KMS-11 (cell line): ENCODE measurements around the gene GREM2.

ENCODE experiments used
- H2AFZ ChIP-seq: fragments of 200-600 bp; sonication (generic); 2 replicates; pipeline ENCODE4 v1.6.1; 2016; ENCODE audit warnings: antibody characterized with exemption, mixed run types, low read depth
- H3K27ac ChIP-seq: fragments of 200-600 bp; sonication (generic); 2 replicates; pipeline ENCODE4 v1.6.1; 2016; ENCODE audit warnings: mild to moderate bottlenecking, mixed run types
- H3K27me3 ChIP-seq: fragments of 200-600 bp; sonication (generic); 2 replicates; pipeline ENCODE4 v1.6.1; 2017; ENCODE audit warnings: mild to moderate bottlenecking, low read depth, mixed run types, moderate library complexity; ENCODE audit not compliant: insufficient read depth
- H3K36me3 ChIP-seq: fragments of 200-600 bp; sonication (generic); 2 replicates; pipeline ENCODE4 v1.6.1; 2017; ENCODE audit warnings: mild to moderate bottlenecking, mixed run types; ENCODE audit not compliant: insufficient read depth
- H3K4me1 ChIP-seq: fragments of 200-600 bp; sonication (generic); 2 replicates; pipeline ENCODE4 v1.6.1; 2016; ENCODE audit warnings: mild to moderate bottlenecking, low read depth, mixed run types; ENCODE audit not compliant: poor library complexity, severe bottlenecking
- H3K4me2 ChIP-seq: fragments of 200-600 bp; sonication (generic); 2 replicates; pipeline ENCODE4 v1.7.0; 2016; ENCODE audit warnings: mild to moderate bottlenecking, mixed run types
- H3K4me3 ChIP-seq: fragments of 200-600 bp; sonication (generic); IDR thresholded peaks from 2 replicates; pipeline ENCODE4 v1.6.1; 2017; ENCODE audit warnings: low read depth, low read length, mixed read lengths; ENCODE audit not compliant: insufficient read depth
- H3K79me2 ChIP-seq: fragments of 200-600 bp; sonication (generic); 2 replicates; pipeline ENCODE4 v1.6.1; 2016; ENCODE audit warnings: low read depth, mixed run types; ENCODE audit not compliant: insufficient read depth
- H3K9ac ChIP-seq: fragments of 200-600 bp; sonication (generic); 2 replicates; pipeline ENCODE4 v1.6.1; 2016; ENCODE audit warnings: mild to moderate bottlenecking, mixed run types
- H4K20me1 ChIP-seq: fragments of 200-600 bp; sonication (generic); 2 replicates; pipeline ENCODE4 v1.6.1; 2016; ENCODE audit warnings: mild to moderate bottlenecking, mixed run types; ENCODE audit not compliant: insufficient read depth
- TF ChIP-seq, protein P1 (sequence below): fragments of 200-600 bp; sonication (generic); conservative IDR thresholded peaks from 2 replicates; pipeline ENCODE4 v1.6.1; 2017; ENCODE audit warnings: low read depth, mild to moderate bottlenecking, antibody characterized with exemption, low read length, moderate library complexity, mixed read lengths

The GREM2 gene

DNA sequence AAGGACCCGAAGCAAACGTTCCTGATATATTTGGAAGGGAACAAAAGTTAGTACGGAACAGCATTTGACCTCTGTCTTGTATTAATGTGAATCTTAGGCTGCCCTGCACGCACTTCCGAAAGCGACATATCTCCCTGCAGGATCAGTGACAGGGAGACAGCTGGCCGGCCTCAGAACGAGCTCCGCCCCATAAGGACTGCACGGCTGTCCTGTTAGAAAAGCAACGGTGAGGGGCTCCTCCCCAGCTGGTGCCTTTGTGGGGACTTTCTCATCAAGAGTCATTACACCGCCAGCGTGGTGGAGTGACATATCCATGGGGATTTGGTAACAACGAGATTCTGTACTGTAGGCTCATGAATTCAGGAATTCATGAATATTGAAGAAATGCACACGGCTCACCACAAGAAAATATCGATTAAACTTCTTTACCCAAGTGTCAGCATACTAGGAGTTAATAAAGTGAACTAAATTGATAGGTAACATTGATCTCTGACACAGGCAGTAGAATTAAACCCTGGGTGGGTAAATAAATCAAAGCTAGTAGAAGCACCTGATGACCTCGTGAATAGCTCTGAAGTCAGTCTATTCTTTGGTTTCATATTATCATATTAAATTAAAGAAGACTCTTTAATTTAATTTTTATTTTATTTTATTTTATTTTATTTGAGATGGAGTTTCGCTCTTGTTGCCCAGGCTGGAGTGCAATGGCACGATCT lies 8.1 kb upstream of the GREM2 start:
- Histone ChIP-seq H3K9ac (no peak overlapping the region), H2AFZ (no peak overlapping the region), H3K4me2 (no peak overlapping the region), H3K36me3 (no peaks in the 10 kb centered on the region), H3K27me3 (no peaks in the 10 kb centered on the region), H3K27ac (no peak overlapping the region), H3K4me3 (no peak overlapping the region), H4K20me1 (no peaks in the 10 kb centered on the region), H3K4me1 (no peaks in the 10 kb centered on the region), H3K79me2 (no peaks in the 10 kb centered on the region)
- TF ChIP-seq, protein P1, sequence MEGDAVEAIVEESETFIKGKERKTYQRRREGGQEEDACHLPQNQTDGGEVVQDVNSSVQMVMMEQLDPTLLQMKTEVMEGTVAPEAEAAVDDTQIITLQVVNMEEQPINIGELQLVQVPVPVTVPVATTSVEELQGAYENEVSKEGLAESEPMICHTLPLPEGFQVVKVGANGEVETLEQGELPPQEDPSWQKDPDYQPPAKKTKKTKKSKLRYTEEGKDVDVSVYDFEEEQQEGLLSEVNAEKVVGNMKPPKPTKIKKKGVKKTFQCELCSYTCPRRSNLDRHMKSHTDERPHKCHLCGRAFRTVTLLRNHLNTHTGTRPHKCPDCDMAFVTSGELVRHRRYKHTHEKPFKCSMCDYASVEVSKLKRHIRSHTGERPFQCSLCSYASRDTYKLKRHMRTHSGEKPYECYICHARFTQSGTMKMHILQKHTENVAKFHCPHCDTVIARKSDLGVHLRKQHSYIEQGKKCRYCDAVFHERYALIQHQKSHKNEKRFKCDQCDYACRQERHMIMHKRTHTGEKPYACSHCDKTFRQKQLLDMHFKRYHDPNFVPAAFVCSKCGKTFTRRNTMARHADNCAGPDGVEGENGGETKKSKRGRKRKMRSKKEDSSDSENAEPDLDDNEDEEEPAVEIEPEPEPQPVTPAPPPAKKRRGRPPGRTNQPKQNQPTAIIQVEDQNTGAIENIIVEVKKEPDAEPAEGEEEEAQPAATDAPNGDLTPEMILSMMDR = no peak

DNA sequence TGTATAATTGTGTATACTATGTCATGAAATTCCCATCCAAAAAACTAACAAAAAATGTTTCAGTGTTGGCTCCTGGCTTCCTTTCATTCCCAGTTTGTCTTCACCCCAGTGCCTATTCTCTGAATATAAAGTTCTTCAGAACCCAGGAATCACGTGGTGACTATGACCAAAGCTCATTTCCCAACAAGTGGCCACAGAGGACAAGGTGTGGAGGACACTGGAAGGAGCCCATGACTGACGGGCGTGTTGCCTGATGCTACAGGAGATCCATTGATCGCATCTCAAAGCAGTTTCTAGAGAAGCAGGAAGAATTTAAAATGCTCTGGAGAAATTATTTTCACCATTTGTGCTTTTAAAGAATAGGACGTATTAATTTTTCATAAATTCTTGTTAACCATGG lies 7.4 kb upstream of the GREM2 start:
- Histone ChIP-seq H3K27me3 (no peaks in the 10 kb centered on the region), H2AFZ (no peak overlapping the region), H3K9ac (no peak overlapping the region), H4K20me1 (no peaks in the 10 kb centered on the region), H3K36me3 (no peaks in the 10 kb centered on the region), H3K4me3 (no peak overlapping the region), H3K4me1 (no peaks in the 10 kb centered on the region), H3K79me2 (no peaks in the 10 kb centered on the region), H3K27ac (no peak overlapping the region), H3K4me2 (no peak overlapping the region)
- TF ChIP-seq, protein P1 = no peak

- no peak overlapping the region for H3K4me3 ChIP-seq
- no peak overlapping the region for H3K4me2 ChIP-seq
- TF ChIP-seq, protein P1 = no peak
Observed at GRCh38 chr1:240618946-240619345, 7.0 kb upstream of the GREM2 start.

DNA sequence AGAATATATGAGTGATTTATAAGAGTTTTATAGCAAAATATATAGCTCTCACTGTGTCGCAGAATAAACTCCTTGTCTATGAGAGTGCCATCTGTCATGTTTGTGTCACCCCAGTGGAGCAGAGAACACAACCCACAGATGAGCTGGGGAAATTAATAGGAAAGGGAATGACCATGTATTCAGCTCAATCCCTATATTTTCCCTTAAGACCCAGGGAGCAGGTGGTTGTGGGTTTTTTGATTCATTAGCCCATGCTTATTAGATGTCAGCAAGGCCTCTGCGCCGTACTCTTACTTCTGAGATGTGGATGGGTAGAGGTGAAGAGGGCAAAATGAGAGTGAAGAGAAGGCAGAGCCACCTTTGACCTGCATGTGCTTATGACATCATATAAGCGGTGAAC lies 4.1 kb upstream of the GREM2 start:
- Histone ChIP-seq H3K36me3 (no peaks in the 10 kb centered on the region), H3K79me2 (no peaks in the 10 kb centered on the region), H3K9ac (no peak overlapping the region), H3K4me2 (no peak overlapping the region), H3K27ac (no peak overlapping the region), H2AFZ (no peak overlapping the region), H3K4me1 (peaks cover 23% of the 10 kb centered on the region), H3K4me3 (no peak overlapping the region), H4K20me1 (no peaks in the 10 kb centered on the region), H3K27me3 (no peaks in the 10 kb centered on the region)
- TF ChIP-seq, protein P1 = no peak

More at GRCh38 chr1:240618946-240619345, 7.0 kb upstream of the GREM2 start:
- H3K4me1 ChIP-seq = peaks cover 2% of the 10 kb centered on the region
- no peaks in the 10 kb centered on the region for H3K36me3 ChIP-seq
- H4K20me1 ChIP-seq = no peaks in the 10 kb centered on the region
- H3K27ac ChIP-seq = no peak overlapping the region
- no peaks in the 10 kb centered on the region for H3K27me3 ChIP-seq
- no peaks in the 10 kb centered on the region for H3K79me2 ChIP-seq
- no peak overlapping the region for H3K9ac ChIP-seq
- no peak overlapping the region for H2AFZ ChIP-seq
